Right lobe of liver (tissue), 4 donors: ENCODE measurements around the gene C19orf38.

Experiments used
- POLR2A ChIP-seq: fragments of 450-650 bp; IDR thresholded peaks from one replicate; pipeline ENCODE4 v1.6.1; 2017; ENCODE audit warnings: antibody characterized with exemption, mild to moderate bottlenecking
- TF ChIP-seq, protein P1 (sequence below), 4 donors: fragments of 200-600 bp in 3 of 4; fragments of 450-650 bp in 1 of 4; IDR thresholded peaks; one replicate each; pipeline versions ENCODE4 v1.5.1 to v1.8.0; 2016 to 2022; ENCODE audit warnings: antibody characterized with exemption in 4 of 4, mild to moderate bottlenecking in 2 of 4
- donor health status: DM: no; HTN: no; CAD: no.
- donor health status: DM: no; HTN: no; CAD: no.
- donor health status: DM: no; HTN: yes; CAD: no.

DNA sequence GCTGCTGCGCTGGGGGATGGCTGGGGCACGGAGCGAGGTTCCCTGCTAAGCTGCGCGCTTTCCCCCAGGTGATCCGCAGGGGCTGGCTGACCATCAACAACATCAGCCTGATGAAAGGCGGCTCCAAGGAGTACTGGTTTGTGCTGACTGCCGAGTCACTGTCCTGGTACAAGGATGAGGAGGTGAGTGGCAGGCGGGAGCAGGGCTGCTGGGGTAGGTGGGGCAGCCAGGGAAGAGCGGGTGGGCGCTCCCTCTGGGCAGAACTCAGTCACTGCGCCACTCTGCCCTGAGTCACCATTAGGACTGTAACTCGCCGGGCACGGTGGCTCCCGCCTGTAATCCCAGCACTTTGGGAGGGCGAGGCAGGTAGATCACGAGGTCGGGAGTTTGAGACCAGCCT lies 36.0 kb upstream of the C19orf38 start:
- TF ChIP-seq, protein P1, sequence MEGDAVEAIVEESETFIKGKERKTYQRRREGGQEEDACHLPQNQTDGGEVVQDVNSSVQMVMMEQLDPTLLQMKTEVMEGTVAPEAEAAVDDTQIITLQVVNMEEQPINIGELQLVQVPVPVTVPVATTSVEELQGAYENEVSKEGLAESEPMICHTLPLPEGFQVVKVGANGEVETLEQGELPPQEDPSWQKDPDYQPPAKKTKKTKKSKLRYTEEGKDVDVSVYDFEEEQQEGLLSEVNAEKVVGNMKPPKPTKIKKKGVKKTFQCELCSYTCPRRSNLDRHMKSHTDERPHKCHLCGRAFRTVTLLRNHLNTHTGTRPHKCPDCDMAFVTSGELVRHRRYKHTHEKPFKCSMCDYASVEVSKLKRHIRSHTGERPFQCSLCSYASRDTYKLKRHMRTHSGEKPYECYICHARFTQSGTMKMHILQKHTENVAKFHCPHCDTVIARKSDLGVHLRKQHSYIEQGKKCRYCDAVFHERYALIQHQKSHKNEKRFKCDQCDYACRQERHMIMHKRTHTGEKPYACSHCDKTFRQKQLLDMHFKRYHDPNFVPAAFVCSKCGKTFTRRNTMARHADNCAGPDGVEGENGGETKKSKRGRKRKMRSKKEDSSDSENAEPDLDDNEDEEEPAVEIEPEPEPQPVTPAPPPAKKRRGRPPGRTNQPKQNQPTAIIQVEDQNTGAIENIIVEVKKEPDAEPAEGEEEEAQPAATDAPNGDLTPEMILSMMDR (IDR thresholded peaks at IDR 0.05), result no peak
- TF ChIP-seq POLR2A, result no peak
